Loucy (cell line): ENCODE data around the gene CD8A.

Source experiments
- H2AFZ ChIP-seq: fragments of 200-600 bp; sonication (generic); 2 replicates; pipeline ENCODE4 v1.6.0; 2016; ENCODE audit warnings: antibody characterized with exemption, mild to moderate bottlenecking, low read length, moderate library complexity
- H3F3A ChIP-seq: fragments of 200-600 bp; 2 replicates; pipeline ENCODE4 v1.6.0; 2016; ENCODE audit warnings: antibody characterized with exemption, low read depth, mild to moderate bottlenecking
- H3K27me3 ChIP-seq: fragments of 200-600 bp; sonication (generic); 2 replicates; pipeline ENCODE4 v1.6.1; 2014; ENCODE audit warnings: low read length, mild to moderate bottlenecking; ENCODE audit not compliant: insufficient read depth, poor library complexity, severe bottlenecking
- H3K36me3 ChIP-seq: fragments of 200-600 bp; sonication (generic); 2 replicates; pipeline ENCODE4 v1.6.1; 2016; ENCODE audit warnings: low read length; ENCODE audit not compliant: insufficient read depth
- H3K4me1 ChIP-seq: fragments of 200-600 bp; sonication (generic); 2 replicates; pipeline ENCODE4 v1.5.1; 2014; ENCODE audit warnings: low read length, mild to moderate bottlenecking; ENCODE audit not compliant: insufficient read depth, poor library complexity, severe bottlenecking
- H3K4me2 ChIP-seq: fragments of 200-600 bp; sonication (generic); 2 replicates; pipeline ENCODE4 v1.6.0; 2014; ENCODE audit warnings: antibody characterized with exemption, low read length, low read depth, mild to moderate bottlenecking; ENCODE audit not compliant: poor library complexity, severe bottlenecking
- H3K4me3 ChIP-seq: fragments of 200-600 bp; sonication (generic); 2 replicates; pipeline ENCODE4 v1.5.1; 2014; ENCODE audit warnings: low read length, mild to moderate bottlenecking, mixed read lengths; ENCODE audit not compliant: poor library complexity, severe bottlenecking
- H3K79me2 ChIP-seq: fragments of 200-600 bp; sonication (generic); 2 replicates; pipeline ENCODE4 v1.6.1; 2014; ENCODE audit warnings: low read length; ENCODE audit not compliant: insufficient read depth
- H3K9ac ChIP-seq: fragments of 200-600 bp; sonication (generic); 2 replicates; pipeline ENCODE4 v1.6.0; 2014; ENCODE audit warnings: mild to moderate bottlenecking, low read depth, low read length, moderate library complexity; ENCODE audit not compliant: poor library complexity, severe bottlenecking
- H3K9me2 ChIP-seq: fragments of 200-600 bp; sonication (generic); replicated peaks from 2 replicates; pipeline ENCODE4 v1.6.1; 2016; ENCODE audit warnings: low read depth, low read length, mixed read lengths
- H3K9me3 ChIP-seq: fragments of 200-600 bp; sonication (generic); 2 replicates; pipeline ENCODE4 v1.6.1; 2014; ENCODE audit warnings: mild to moderate bottlenecking, antibody characterized with exemption, low read length, low read depth; ENCODE audit not compliant: insufficient read depth
- H4K20me1 ChIP-seq: fragments of 200-600 bp; sonication (generic); 2 replicates; pipeline ENCODE4 v1.6.0; 2014; ENCODE audit warnings: antibody characterized with exemption, low read length, mild to moderate bottlenecking; ENCODE audit not compliant: insufficient read depth, poor library complexity, severe bottlenecking
- CTCF ChIP-seq: fragments of 200-600 bp; sonication (generic); conservative IDR thresholded peaks from 2 replicates; pipeline ENCODE4 v1.5.1; 2014; ENCODE audit warnings: mild to moderate bottlenecking, antibody characterized with exemption, low read length
- EZH2phosphoT487 ChIP-seq: fragments of 200-600 bp; IDR thresholded peaks from 2 replicates; pipeline ENCODE4 v1.6.1; 2018; ENCODE audit warnings: antibody characterized with exemption, mild to moderate bottlenecking, moderate library complexity, borderline replicate concordance

Gene CD8A

GRCh38 chr2:86818957-86819356 lies 28.2 kb upstream of the CD8A start:
- Histone ChIP-seq H3K27me3 (no peaks in the 10 kb centered on the region), H4K20me1 (no peaks in the 10 kb centered on the region), H3K9me3 (no peaks in the 10 kb centered on the region), H3K4me3 (no peak overlapping the region), H2AFZ (no peak overlapping the region), H3K4me1 (no peaks in the 10 kb centered on the region), H3K4me2 (no peak overlapping the region), H3K9ac (no peak overlapping the region), H3F3A (no peaks in the 10 kb centered on the region), H3K9me2 (no peaks in the 10 kb centered on the region), H3K36me3 (no peaks in the 10 kb centered on the region), H3K79me2 (no peaks in the 10 kb centered on the region)
- no peak for TF ChIP-seq CTCF
- TF ChIP-seq EZH2phosphoT487: no peak

DNA sequence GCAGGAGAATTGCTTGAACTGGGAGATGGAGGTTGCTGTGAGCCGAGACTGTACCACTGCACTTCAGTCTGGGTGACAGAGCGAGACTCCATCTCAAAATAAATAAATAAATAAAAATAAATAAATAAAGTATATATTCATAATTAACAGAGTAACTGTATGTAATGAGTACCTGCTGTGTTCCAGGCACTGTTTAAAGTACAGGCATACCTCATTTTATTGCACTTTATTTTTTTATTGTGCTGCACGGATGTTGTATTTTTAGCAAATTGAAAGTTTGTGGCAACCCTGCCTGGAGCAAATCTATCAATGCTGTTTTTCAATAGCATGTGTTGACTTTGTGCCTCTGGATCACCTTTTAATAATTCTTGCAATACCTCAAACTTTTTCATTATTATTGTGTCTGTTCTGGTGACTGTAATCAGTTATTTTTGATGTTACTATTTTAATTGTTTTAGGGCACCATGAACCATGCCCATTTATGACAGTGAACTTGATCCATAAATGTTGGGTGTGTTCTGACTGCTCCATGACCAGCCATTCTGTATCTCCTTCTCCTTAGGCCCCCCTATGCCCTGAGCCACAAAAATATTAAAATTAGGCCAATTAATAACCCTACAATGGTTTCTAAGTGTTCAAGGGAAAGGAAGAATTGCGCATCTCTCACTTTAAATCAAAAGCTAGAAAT lies 27.5 kb upstream of the CD8A start:
- Histone ChIP-seq H3K27me3 (no peaks in the 10 kb centered on the region), H3F3A (no peaks in the 10 kb centered on the region), H3K4me2 (no peak overlapping the region), H3K9me3 (no peaks in the 10 kb centered on the region), H3K4me1 (no peaks in the 10 kb centered on the region), H3K36me3 (no peaks in the 10 kb centered on the region), H3K4me3 (no peak overlapping the region), H3K9me2 (no peaks in the 10 kb centered on the region), H3K79me2 (no peaks in the 10 kb centered on the region), H4K20me1 (no peaks in the 10 kb centered on the region), H3K9ac (no peak overlapping the region), H2AFZ (no peak overlapping the region)
- TF ChIP-seq EZH2phosphoT487: no peak
- no peak for TF ChIP-seq CTCF

GRCh38 chr2:86815611-86816010 lies 24.9 kb upstream of the CD8A start:
- Histone ChIP-seq H3K9me2 (no peaks in the 10 kb centered on the region), H3K4me3 (no peak overlapping the region), H3K4me1 (no peaks in the 10 kb centered on the region), H3K36me3 (no peaks in the 10 kb centered on the region), H4K20me1 (no peaks in the 10 kb centered on the region), H3K4me2 (no peak overlapping the region), H3K9ac (no peak overlapping the region), H2AFZ (no peak overlapping the region), H3K79me2 (no peaks in the 10 kb centered on the region), H3K27me3 (no peaks in the 10 kb centered on the region), H3K9me3 (no peaks in the 10 kb centered on the region), H3F3A (no peaks in the 10 kb centered on the region)
- TF ChIP-seq CTCF: no peak
